Superior temporal gyrus (tissue), 1 donor: ENCODE data around the gene ACSL3.
"Not testable (repeated sequence)": the region's sequence is repeated elsewhere in the genome, so short reads cannot be mapped to it uniquely, and the experiment has no call there.

Experiments used
- DNase-seq: peaks from one replicate; pipeline ENCODE4 v3.0.0-alpha.2; 2016; ENCODE audit errors: extremely low spot score

ACSL3 gene

GRCh38 chr2:222912117-222912516 is 51.3 kb downstream of the ACSL3 start:
- peak; percentile 64 for DNase-seq

DNA sequence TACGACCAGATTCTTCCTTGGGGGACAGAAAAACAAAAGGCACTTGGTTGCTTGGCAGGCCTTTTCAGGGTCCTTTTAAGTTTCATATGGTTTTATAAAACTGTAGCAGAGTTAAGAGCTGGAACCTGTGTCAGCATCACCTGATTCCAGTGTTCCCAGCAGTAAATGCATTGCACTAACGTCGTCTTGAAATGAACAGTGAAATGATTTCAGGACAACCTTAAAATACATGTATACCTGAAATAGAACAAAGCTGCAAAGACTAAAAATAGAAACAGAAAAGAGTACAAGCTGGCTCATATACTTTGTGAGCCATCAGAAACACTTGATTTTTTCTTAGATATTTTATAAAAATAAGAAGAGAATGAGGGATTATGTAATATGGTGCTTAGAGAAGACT is 51.9 kb downstream of the ACSL3 start:
- peak; percentile 55 for DNase-seq

- no peak for DNase-seq
Measured at GRCh38 chr2:222915092-222915957, 54.5 kb downstream of the ACSL3 start.

GRCh38 chr2:222916229-222917197 is 55.7 kb downstream of the ACSL3 start:
- DNase-seq, result no peak

DNA sequence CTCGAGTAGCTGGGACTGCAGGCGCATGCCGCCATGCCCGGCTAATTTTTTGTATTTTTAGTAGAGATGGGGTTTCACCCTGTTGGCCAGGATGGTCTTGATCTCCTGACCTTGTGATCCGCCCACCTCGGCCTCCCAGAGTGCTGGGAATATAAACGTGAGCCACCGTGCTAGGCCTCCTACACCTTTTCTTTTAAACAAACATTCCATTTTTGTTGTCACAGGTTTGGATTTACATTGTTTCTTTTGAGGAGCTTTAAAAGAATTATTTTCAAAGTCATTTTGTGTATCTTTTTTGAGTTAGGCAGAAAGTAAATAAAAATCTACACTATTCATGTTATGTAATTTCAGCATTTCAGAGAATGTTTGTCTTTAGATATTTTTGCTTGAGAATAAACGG is 56.4 kb downstream of the ACSL3 start:
- not testable (repeated sequence) for DNase-seq

- DNase-seq, result no peak
Measured at GRCh38 chr2:222919841-222920526, 59.1 kb downstream of the ACSL3 start.

DNA sequence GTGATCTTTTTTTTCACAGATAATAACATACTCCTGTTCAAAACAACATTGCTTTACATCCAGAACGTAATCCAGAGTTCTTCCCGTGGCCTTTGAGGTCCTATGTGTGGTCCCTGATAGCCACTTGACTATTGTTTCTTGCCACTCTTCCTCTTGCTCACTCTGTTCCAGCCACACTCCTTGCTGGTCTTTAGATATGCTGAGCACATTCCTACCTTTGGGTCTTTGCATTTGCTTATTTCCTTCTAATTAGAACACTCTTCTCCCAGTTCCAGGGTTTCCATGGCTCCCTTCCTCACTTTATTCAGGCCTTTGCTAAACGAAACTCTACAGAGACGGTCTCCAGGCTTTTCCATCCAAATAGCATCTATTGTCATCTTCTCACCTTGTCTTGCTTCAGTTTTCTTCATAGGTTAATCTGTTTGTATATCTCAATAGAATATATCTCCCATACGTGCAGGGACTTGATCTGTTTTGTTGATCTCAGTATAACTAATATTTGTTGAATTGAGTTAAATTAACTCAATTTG is 59.9 kb downstream of the ACSL3 start:
- no peak for DNase-seq

DNA sequence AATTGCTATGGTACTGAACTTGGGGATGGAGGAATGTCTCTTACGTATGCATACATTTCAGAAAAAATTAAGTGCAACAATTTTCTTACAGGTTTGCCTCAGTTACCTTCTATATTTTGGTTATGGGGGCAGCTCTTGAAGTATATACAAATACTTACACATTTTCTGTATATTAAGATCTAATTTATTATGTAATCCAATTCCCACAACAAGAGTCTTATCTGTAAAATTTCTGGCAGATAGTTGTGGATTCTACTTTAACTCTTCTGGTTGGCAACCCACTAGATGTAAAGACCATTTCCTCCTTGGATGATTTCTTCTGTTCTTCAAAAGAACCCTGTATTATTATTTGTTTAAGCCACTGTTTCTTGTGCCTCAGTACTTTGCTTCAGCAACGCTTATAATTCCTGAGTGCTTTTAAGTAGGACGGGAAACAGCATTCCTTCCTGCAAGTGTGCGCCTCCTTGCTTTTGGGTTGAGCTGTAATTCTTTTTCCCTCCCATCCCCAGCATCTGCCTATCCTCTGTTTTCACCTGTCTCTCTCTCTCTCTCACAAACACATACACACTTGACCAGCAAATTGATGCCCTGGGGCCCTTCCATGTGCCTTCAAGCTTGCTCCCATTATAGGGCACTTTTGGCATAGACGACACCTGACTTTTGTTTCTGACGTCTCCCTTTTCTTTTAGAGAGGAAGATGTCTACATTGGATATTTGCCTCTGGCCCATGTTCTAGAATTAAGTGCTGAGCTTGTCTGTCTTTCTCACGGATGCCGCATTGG is 61.4 kb downstream of the ACSL3 start:
- DNase-seq, result no peak

GRCh38 chr2:222926915-222927314 is 66.1 kb downstream of the ACSL3 start:
- no peak for DNase-seq

DNA sequence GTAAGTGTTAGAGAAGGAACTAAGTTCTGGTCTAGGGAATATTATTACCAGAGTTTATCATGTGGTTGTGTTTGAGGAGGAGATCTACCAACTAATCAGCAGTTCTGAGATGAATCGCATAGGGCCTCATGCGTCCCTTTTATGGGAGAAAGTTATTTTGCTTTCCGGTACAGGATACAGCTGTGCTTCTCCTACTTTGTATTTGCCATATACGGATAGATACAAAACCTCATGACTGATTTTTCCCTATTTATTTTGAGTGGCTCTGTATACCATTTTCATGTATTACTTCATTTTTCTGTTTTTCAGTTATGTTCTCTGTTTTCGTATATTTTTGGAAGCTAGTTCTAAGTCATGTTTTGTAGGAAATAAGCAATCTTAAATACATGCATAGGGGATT is 66.8 kb downstream of the ACSL3 start:
- DNase-seq, result no peak

- no peak for DNase-seq
Measured at GRCh38 chr2:222928335-222928734, 67.5 kb downstream of the ACSL3 start.

DNA sequence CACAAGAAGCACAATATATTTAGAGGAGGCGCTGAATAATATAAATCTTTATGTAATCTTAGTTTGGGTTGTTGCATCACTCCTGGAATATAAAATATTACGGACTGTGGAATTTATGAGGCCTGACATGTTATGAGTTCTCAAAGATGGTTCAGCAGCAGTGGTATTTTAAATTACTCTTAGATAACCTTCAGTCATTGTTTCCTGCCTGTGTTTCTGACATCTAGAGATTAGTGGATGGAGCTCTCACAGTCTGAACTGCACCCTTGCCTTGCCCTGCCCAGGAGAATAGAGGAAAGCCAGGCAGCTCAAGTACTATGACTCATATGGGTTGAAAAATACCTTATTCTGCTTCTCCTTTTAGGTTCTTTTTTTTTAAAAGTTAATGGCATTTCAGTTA is 70.0 kb downstream of the ACSL3 start:
- DNase-seq, result no peak

GRCh38 chr2:222931659-222932058 is 70.8 kb downstream of the ACSL3 start:
- DNase-seq, result no peak

- no peak for DNase-seq
Measured at GRCh38 chr2:222933458-222933857, 72.6 kb downstream of the ACSL3 start.

DNA sequence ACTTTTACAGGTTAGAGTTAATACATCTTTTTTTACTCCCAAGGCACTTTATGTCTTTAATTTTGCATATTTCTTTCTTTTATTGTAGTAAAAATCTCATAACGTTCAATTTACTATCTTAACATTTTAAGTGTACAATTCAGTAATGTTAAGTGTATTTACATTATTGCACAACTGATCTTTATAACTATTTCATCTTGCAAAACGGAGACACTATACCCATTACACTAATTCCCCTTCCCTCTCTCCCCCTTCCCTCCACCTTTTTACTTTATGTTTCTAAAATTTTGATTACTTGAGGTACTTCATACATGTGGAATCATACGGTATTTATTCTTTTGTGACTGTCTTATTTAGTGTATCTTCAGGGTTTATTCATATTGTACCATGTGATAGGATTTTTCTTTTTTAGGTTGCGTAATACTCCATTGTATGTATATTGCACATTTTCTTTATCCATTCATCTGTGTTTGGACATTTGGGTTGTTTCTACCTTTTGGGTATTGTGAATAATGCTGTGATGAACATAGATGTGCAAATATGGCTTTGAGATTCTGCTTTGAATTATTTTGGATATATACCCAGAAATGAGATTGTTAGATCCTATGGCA is 75.0 kb downstream of the ACSL3 start:
- no peak for DNase-seq

GRCh38 chr2:222936705-222937104 is 75.9 kb downstream of the ACSL3 start:
- no peak for DNase-seq

DNA sequence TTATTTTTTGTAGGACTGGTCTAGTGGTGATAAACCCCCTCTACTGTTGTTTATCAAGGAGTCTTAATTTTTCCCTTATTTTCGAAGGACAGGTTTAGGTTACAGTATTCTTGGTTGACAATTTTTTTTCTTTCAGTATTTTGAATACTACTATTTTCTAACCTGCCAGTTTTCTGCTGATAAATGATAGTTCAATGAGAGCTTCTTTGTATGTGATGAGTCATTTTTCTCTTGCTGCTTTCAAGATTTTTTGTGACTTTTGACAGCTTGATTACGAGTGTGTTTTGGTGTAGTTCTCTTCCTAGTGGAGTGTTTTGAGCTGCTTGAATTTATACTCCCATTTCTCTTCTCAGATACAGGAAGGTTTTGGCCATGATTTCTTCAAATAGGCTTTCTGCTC is 77.5 kb downstream of the ACSL3 start:
- DNase-seq, result no peak

DNA sequence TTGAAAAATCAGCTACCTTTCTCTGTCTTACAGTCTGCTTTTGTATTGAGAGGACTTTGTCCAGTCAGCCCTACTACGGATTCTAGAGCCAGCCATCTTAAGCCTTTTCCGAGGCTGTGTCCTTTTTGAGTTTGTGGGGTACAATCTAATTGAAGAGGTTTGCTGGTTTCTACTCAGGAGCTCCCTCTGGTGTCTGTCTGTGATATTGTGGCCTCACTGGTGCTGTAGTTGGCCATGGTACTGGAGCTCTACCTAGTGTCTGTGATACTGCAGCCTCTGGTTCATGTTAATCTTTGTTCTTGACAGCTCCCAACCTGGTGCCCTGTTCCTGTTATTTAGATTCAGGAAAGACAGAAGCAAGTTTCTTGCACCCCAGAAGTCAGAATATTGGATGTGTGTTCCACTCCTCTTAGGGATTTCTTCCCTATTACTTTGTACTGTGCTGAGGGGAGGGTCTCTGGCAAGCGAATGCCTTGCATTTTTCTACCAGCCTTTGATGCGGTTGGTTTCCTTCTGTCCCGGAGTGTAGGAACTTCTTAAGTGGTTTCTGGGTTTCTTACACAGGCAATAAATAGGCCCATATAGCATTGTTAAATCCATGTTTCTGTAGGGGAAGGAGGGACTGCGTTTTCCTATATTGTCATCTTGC is 78.5 kb downstream of the ACSL3 start:
- DNase-seq, result no peak

GRCh38 chr2:222939979-222940378 is 79.1 kb downstream of the ACSL3 start:
- DNase-seq, result no peak

DNA sequence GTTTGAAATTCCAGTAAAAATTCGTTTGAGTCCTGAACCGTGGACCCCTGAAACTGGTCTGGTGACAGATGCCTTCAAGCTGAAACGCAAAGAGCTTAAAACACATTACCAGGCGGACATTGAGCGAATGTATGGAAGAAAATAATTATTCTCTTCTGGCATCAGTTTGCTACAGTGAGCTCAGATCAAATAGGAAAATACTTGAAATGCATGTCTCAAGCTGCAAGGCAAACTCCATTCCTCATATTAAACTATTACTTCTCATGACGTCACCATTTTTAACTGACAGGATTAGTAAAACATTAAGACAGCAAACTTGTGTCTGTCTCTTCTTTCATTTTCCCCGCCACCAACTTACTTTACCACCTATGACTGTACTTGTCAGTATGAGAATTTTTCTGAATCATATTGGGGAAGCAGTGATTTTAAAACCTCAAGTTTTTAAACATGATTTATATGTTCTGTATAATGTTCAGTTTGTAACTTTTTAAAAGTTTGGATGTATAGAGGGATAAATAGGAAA is 80.7 kb downstream of the ACSL3 start:
- DNase-seq, result no peak
